GM10266 (cell line): ENCODE results near the gene TEX13D.

Source experiments
- DNase-seq: peaks from one replicate; pipeline ENCODE4 v3.0.0; 2012; ENCODE audit errors: extremely low spot score
- CTCF ChIP-seq: IDR thresholded peaks from 2 replicates; pipeline ENCODE4 v1.5.1; 2012; ENCODE audit warnings: mild to moderate bottlenecking, low read depth; ENCODE audit not compliant: control insufficient read depth, insufficient read depth; ENCODE audit errors: missing control alignments

TEX13D gene

DNA sequence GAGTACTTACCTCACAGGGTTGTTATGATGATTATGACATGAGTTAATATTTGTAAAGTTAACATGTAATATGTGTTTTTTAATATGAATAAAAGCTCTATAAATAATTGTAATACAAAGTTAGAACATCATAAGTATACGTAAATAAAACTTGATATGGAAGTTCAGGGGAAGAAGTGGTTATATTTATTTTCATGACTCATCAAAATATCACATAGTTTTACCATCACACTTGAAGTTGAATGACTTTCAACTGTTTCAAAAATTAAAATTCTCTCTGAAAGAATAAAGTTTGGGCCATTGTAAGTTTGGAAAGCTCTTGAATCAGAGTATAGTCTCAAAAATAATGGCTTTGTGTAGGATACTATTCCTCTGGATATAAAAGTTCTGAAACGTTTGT is 22.2 kb downstream of the TEX13D start:
- TF ChIP-seq CTCF = no peak
- DNase-seq = no peak

- TF ChIP-seq CTCF = no peak
- DNase-seq = no peak
Measured at GRCh38 chrX:124358800-124359383, 26.4 kb downstream of the TEX13D start.

- DNase-seq = no peak
- TF ChIP-seq CTCF = no peak
Measured at GRCh38 chrX:124362072-124362471, 29.6 kb downstream of the TEX13D start.

- TF ChIP-seq CTCF = no peak
- DNase-seq = no peak
Measured at GRCh38 chrX:124362761-124363160, 30.3 kb downstream of the TEX13D start.

DNA sequence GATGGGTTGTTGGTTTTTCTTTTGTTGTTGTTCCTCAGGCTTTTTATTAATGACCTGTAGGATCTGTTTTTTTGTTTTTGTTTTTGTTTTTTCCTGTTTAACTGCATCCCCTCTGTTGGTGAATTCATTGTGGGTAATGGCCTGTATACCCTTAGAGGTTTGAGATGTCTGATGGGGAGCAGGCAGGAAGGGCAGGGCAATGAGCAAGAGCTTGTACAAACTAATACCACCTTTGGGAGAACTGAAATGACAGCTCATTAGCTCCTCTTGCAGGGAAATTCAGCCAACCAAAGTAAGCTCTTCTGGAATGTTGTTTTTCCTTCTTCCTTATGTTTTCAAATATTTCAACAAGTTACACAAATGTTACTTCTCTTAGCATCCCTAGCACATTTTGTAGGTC is 37.3 kb downstream of the TEX13D start:
- TF ChIP-seq CTCF = no peak

DNA sequence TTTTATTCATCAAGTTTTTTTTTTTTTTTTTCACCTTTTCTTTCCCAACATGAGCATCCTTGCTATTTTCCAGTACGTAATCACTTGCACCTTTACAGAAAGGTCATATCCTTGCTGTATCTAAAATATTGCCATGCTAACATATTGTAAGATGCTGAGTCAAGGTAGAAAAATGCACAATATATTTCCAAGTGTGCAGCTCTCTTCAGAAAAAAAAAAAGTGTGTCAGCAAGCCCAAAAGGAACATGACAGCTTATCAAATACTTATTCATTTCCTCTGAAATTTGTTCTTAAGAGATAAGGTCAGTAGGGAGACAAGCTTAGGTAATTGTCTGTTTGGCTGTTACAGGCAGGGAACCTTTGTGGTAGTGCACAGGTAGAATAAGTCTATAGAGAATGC is 40.9 kb downstream of the TEX13D start:
- TF ChIP-seq CTCF = no peak
- DNase-seq = no peak

More for the DNA sequence above, 37.3 kb downstream of the TEX13D start:
- DNase-seq = no peak

- no peak for DNase-seq
- no peak for TF ChIP-seq CTCF
Measured at GRCh38 chrX:124378643-124379042, 46.2 kb downstream of the TEX13D start.
